Measurements from ENCODE around the gene EFCAB9.

EFCAB9 gene

DNA sequence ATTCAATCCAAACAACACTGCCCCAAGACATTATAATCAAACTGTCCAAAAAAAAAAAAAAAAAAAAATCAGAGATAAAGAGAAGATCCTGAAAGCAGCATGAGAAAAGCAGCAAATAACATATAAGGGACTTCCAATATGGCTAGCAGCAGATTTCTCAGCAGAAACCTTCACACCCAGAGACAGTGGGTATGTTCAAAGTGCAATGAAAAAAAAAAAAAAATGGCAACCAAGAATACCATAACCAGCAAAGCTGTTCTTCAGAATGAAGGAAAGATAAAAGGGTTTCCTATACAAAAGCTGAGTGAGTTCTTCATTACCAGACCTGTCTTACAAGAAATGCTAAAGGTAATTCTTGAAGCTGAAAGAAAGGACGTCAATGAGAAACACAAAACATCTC lies 57.4 kb downstream of the EFCAB9 start:
- Histone ChIP-seq H3K9ac (no peak overlapping the region), H3K4me1 (no peaks in the 10 kb centered on the region), H3K4me3 (no peak overlapping the region), H3K4me2 (no peak overlapping the region), H3K36me3 (peaks cover 93% of the 10 kb centered on the region), H3K27ac (no peak overlapping the region), H3K9me3 (peaks cover 88% of the 10 kb centered on the region), H3K27me3 (no peaks in the 10 kb centered on the region), H4K20me1 (peaks cover 55% of the 10 kb centered on the region)
- TF ChIP-seq Cebpa-rat (IDR thresholded peaks at IDR 0.05) = no peak

DNA sequence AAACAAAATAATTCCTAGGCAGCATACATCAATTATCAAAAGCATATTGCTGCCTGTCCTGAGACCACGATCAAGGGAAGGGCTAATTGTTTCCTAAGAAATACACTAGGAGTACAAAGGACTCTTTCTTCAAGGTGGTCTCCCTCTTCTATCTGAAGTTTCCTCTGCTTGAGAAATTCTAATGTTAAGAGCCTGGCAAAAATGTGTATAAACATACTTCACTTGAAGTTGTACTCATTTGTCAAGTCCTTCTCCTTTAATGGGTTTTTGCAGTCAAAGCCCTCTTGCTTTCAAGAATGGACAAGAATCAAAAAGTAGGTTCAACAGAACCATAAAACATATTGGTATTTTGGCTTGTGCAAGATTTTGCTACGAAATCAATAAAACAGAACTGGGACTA lies 58.5 kb downstream of the EFCAB9 start:
- H3K27me3 ChIP-seq = no peaks in the 10 kb centered on the region
- no peak for TF ChIP-seq Cebpa-rat (IDR thresholded peaks at IDR 0.05)
- H3K4me2 ChIP-seq = no peak overlapping the region
- no peak overlapping the region for H3K9ac ChIP-seq
- H3K9me3 ChIP-seq = peaks cover 94% of the 10 kb centered on the region
- no peaks in the 10 kb centered on the region for H3K4me1 ChIP-seq
- H3K27ac ChIP-seq = no peak overlapping the region
- H4K20me1 ChIP-seq = peaks cover 44% of the 10 kb centered on the region
- no peak overlapping the region for H3K4me3 ChIP-seq
- H3K36me3 ChIP-seq = peaks cover 94% of the 10 kb centered on the region
